T-helper 17 cell (primary cell): ENCODE results near the gene APCDD1. TPM values are rescaled to one million over a fixed set of nuclear protein-coding genes. Genes with fewer than 3 reads are reported as not detected.

Experiments used
- ATAC-seq: fragments of 150-1000 bp; cut with Tn5 transposase; 2 replicates; pipeline ENCODE4 v1.10.0; 2021; ENCODE audit warnings: mild to moderate bottlenecking, moderate library complexity
- DNase-seq, 3 donors: peaks; one replicate each; pipeline versions ENCODE4 v3.0.0 to v3.0.0-alpha.2; 2020 to 2021
- H3K9me3 ChIP-seq: one replicate; pipeline ENCODE4 v1.7.0; 2013; ENCODE audit warnings: low read length, mild to moderate bottlenecking; ENCODE audit not compliant: control insufficient read depth, poor library complexity, severe bottlenecking
- H3K27ac Mint-ChIP-seq: one replicate; pipeline ENCODE4 v1.8.0; 2022; ENCODE audit warnings: mild to moderate bottlenecking, moderate library complexity, mixed read lengths
- H3K27me3 Mint-ChIP-seq: one replicate; pipeline ENCODE4 v1.8.0; 2022; ENCODE audit warnings: mixed read lengths
- H3K36me3 Mint-ChIP-seq: one replicate; pipeline ENCODE4 v1.8.0; 2022; ENCODE audit warnings: low read depth, mixed read lengths
- H3K4me1 Mint-ChIP-seq: one replicate; pipeline ENCODE4 v1.8.0; 2022; ENCODE audit warnings: mild to moderate bottlenecking, mixed read lengths
- H3K4me3 Mint-ChIP-seq: one replicate; pipeline ENCODE4 v1.8.0; 2022; ENCODE audit warnings: mild to moderate bottlenecking, moderate library complexity, mixed read lengths
- total RNA-seq, 4 donors: library from RNA in 2 of 4; stranded (reverse) in 2 of 4; gene quantifications; one replicate each; pipeline ENCODE4 v1.2.3 and lab custom pipeline; 2022 to 2026

APCDD1 gene
- total RNA-seq, 2 donors from 2014 or later: not detected

- Mint-ChIP-seq H3K4me1 (no peaks in the 10 kb centered on the region), H3K27ac (no peak overlapping the region), H3K4me3 (no peak overlapping the region)
Measured at GRCh38 chr18:10475654-10476291, 21.3 kb downstream of the APCDD1 start.

GRCh38 chr18:10476338-10476791 lies 21.9 kb downstream of the APCDD1 start:
- DNase-seq (no peak), ATAC-seq (no peak)
- peaks cover 4% of the 10 kb centered on the region for H3K9me3 ChIP-seq
- no peaks in the 10 kb centered on the region for H3K4me1 Mint-ChIP-seq
- peaks cover 58% of the 10 kb centered on the region for H3K27me3 Mint-ChIP-seq
- peaks cover 2% of the 10 kb centered on the region for H3K36me3 Mint-ChIP-seq
- no peak overlapping the region for H3K27ac Mint-ChIP-seq
- H3K4me3 Mint-ChIP-seq: no peak overlapping the region

More at GRCh38 chr18:10475654-10476291, 21.3 kb downstream of the APCDD1 start:
- ATAC-seq: no peak
- DNase-seq: no peak
- H3K36me3 Mint-ChIP-seq: peaks cover 2% of the 10 kb centered on the region
- peaks cover 53% of the 10 kb centered on the region for H3K27me3 Mint-ChIP-seq
- H3K9me3 ChIP-seq: peaks cover 4% of the 10 kb centered on the region

GRCh38 chr18:10477121-10477862 lies 22.9 kb downstream of the APCDD1 start:
- H3K27me3 Mint-ChIP-seq: peaks cover 60% of the 10 kb centered on the region
- DNase-seq (no peak), ATAC-seq (no peak)
- peaks cover 2% of the 10 kb centered on the region for H3K36me3 Mint-ChIP-seq
- no peak overlapping the region for H3K4me3 Mint-ChIP-seq
- H3K4me1 Mint-ChIP-seq: no peaks in the 10 kb centered on the region
- H3K9me3 ChIP-seq: peaks cover 4% of the 10 kb centered on the region
- H3K27ac Mint-ChIP-seq: no peak overlapping the region

GRCh38 chr18:10477863-10478260 lies 23.4 kb downstream of the APCDD1 start:
- peaks cover 4% of the 10 kb centered on the region for H3K9me3 ChIP-seq
- H3K4me3 Mint-ChIP-seq: no peak overlapping the region
- no peak overlapping the region for H3K27ac Mint-ChIP-seq
- DNase-seq (no peak), ATAC-seq (no peak)
- peaks cover 61% of the 10 kb centered on the region for H3K27me3 Mint-ChIP-seq
- H3K4me1 Mint-ChIP-seq: no peaks in the 10 kb centered on the region
- peaks cover 2% of the 10 kb centered on the region for H3K36me3 Mint-ChIP-seq

GRCh38 chr18:10481831-10482230 lies 27.4 kb downstream of the APCDD1 start:
- no peaks in the 10 kb centered on the region for H3K4me1 Mint-ChIP-seq
- ATAC-seq: no peak
- no peak overlapping the region for H3K4me3 Mint-ChIP-seq
- DNase-seq: no peak
- H3K9me3 ChIP-seq: peaks cover 4% of the 10 kb centered on the region
- peaks cover 4% of the 10 kb centered on the region for H3K36me3 Mint-ChIP-seq
- no peak overlapping the region for H3K27ac Mint-ChIP-seq
- H3K27me3 Mint-ChIP-seq: peaks cover 46% of the 10 kb centered on the region

GRCh38 chr18:10482363-10482984 lies 28.0 kb downstream of the APCDD1 start:
- H3K27ac Mint-ChIP-seq: no peak overlapping the region
- no peak overlapping the region for H3K4me3 Mint-ChIP-seq
- peaks cover 4% of the 10 kb centered on the region for H3K36me3 Mint-ChIP-seq
- H3K27me3 Mint-ChIP-seq: peaks cover 39% of the 10 kb centered on the region
- no peak for ATAC-seq
- no peaks in the 10 kb centered on the region for H3K4me1 Mint-ChIP-seq
- DNase-seq: no peak
- H3K9me3 ChIP-seq: peaks cover 4% of the 10 kb centered on the region

GRCh38 chr18:10482985-10483949 lies 28.8 kb downstream of the APCDD1 start:
- Mint-ChIP-seq H3K4me1 (no peaks in the 10 kb centered on the region), H3K4me3 (no peak overlapping the region), H3K27ac (no peak overlapping the region), H3K27me3 (peaks cover 39% of the 10 kb centered on the region), H3K36me3 (peaks cover 2% of the 10 kb centered on the region)
- peaks cover 4% of the 10 kb centered on the region for H3K9me3 ChIP-seq
- DNase-seq (no peak), ATAC-seq (no peak)

GRCh38 chr18:10485475-10485874 lies 31.0 kb downstream of the APCDD1 start:
- Mint-ChIP-seq H3K27ac (no peak overlapping the region), H3K36me3 (peaks cover 2% of the 10 kb centered on the region), H3K4me1 (peaks cover 2% of the 10 kb centered on the region), H3K27me3 (peaks cover 28% of the 10 kb centered on the region), H3K4me3 (no peak overlapping the region)
- no peaks in the 10 kb centered on the region for H3K9me3 ChIP-seq
- ATAC-seq (no peak), DNase-seq (no peak)

- Mint-ChIP-seq H3K27ac (no peak overlapping the region), H3K27me3 (peaks cover 22% of the 10 kb centered on the region), H3K4me3 (no peak overlapping the region), H3K36me3 (peaks cover 2% of the 10 kb centered on the region), H3K4me1 (peaks cover 7% of the 10 kb centered on the region)
- DNase-seq (no peak), ATAC-seq (no peak)
- no peaks in the 10 kb centered on the region for H3K9me3 ChIP-seq
Measured at GRCh38 chr18:10486362-10486761, 31.9 kb downstream of the APCDD1 start.

GRCh38 chr18:10487154-10487553 lies 32.7 kb downstream of the APCDD1 start:
- Mint-ChIP-seq H3K4me3 (no peak overlapping the region), H3K27me3 (peaks cover 16% of the 10 kb centered on the region), H3K4me1 (peaks cover 7% of the 10 kb centered on the region), H3K36me3 (peaks cover 2% of the 10 kb centered on the region), H3K27ac (no peak overlapping the region)
- DNase-seq (no peak), ATAC-seq (no peak)
- H3K9me3 ChIP-seq: no peaks in the 10 kb centered on the region

GRCh38 chr18:10488017-10488416 lies 33.6 kb downstream of the APCDD1 start:
- peaks cover 2% of the 10 kb centered on the region for H3K36me3 Mint-ChIP-seq

GRCh38 chr18:10490401-10491165 lies 36.1 kb downstream of the APCDD1 start:
- peaks cover 7% of the 10 kb centered on the region for H3K4me1 Mint-ChIP-seq
- no peak overlapping the region for H3K4me3 Mint-ChIP-seq
- peaks cover 19% of the 10 kb centered on the region for H3K27me3 Mint-ChIP-seq
- H3K9me3 ChIP-seq: no peaks in the 10 kb centered on the region
- no peaks in the 10 kb centered on the region for H3K36me3 Mint-ChIP-seq
- ATAC-seq (peak; percentile 100), DNase-seq (peak in 2 of 3 donors; percentile 17 to 27)
- peak overlapping the region; percentile 39 for H3K27ac Mint-ChIP-seq

More at GRCh38 chr18:10488017-10488416, 33.6 kb downstream of the APCDD1 start:
- Mint-ChIP-seq H3K27ac (no peak overlapping the region), H3K4me3 (no peak overlapping the region), H3K27me3 (peaks cover 14% of the 10 kb centered on the region), H3K4me1 (peaks cover 7% of the 10 kb centered on the region)
- DNase-seq (no peak), ATAC-seq (no peak)
- no peaks in the 10 kb centered on the region for H3K9me3 ChIP-seq
